Measurements from ENCODE around the gene KCNK17.

KCNK17 gene

GRCh38 chr6:39347906-39348585 lies 33.8 kb upstream of the KCNK17 start:
- Histone ChIP-seq H3K9me3 (ENCODE audit: control insufficient read depth, low read length) (no peaks in the 10 kb centered on the region), H3K4me1 (ENCODE audit: control insufficient read depth, insufficient read depth, low read length, poor library complexity, severe bottlenecking) (no peaks in the 10 kb centered on the region), H3K27me3 (replicated peaks; ENCODE audit: control insufficient read depth, insufficient read depth, low read length, poor library complexity, severe bottlenecking) (no peaks in the 10 kb centered on the region), H3K4me3 (ENCODE audit: insufficient read depth, low read depth, low read length, poor library complexity, severe bottlenecking) (no peak overlapping the region), H3K36me3 (ENCODE audit: control insufficient read depth, insufficient read depth, low read length) (no peaks in the 10 kb centered on the region), H3K27ac (ENCODE audit: insufficient read depth, low read length, poor library complexity, severe bottlenecking) (no peak overlapping the region)
- DNase-seq = peak in 1 of 3 donors; percentile 16

DNA sequence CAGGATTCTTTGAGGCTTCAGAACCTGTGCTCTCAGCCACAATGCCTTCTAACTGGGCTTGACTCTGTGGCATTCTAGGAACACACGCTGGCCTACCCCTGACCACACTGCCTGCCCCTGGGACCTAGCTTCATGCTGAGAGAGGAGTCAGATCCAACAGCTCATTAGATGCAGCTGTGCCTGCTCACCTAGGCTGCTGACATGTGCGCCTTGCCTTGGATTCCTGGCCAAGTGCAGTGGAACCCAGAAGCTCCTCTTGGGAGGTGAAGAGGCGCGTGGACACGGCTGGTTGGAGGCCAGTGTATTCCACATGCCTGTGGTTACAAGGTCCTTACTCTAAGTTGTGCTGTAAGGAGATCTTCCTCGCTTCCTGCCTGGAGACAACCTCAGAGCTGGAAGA lies 33.0 kb upstream of the KCNK17 start:
- no peaks in the 10 kb centered on the region for H3K36me3 ChIP-seq (ENCODE audit: control insufficient read depth, insufficient read depth, low read length)
- no peaks in the 10 kb centered on the region for H3K4me1 ChIP-seq (ENCODE audit: control insufficient read depth, insufficient read depth, low read length, poor library complexity, severe bottlenecking)
- no peaks in the 10 kb centered on the region for H3K9me3 ChIP-seq (ENCODE audit: control insufficient read depth, low read length)
- no peak overlapping the region for H3K27ac ChIP-seq (ENCODE audit: insufficient read depth, low read length, poor library complexity, severe bottlenecking)
- no peaks in the 10 kb centered on the region for H3K27me3 ChIP-seq (replicated peaks; ENCODE audit: control insufficient read depth, insufficient read depth, low read length, poor library complexity, severe bottlenecking)
- DNase-seq = no peak
- no peak overlapping the region for H3K4me3 ChIP-seq (ENCODE audit: insufficient read depth, low read depth, low read length, poor library complexity, severe bottlenecking)

DNA sequence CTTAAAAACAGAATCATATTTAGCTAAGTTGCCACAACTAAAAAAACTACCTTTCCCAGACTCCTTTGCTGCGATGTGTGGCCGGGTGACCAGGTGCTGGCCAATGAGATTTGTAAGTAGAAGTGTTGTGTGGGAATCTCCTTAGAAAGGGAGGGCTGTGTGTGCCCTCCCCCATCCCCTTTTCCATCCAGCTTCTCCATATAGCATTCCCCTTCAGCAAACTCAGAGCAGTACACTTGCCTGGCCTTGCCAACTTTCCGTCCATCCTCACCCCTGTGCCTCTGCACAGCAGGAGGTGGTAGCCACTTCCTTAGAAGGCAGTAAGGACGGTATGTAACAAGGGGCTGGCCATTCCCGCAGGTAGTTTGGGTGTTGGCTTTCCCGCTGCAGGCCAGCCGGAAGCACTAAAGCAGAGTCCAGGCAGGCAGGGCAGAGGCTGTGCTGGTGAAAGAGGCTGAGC lies 30.6 kb upstream of the KCNK17 start:
- H3K9me3 ChIP-seq (ENCODE audit: control insufficient read depth, low read length) = no peaks in the 10 kb centered on the region
- H3K27me3 ChIP-seq (replicated peaks; ENCODE audit: control insufficient read depth, insufficient read depth, low read length, poor library complexity, severe bottlenecking) = no peaks in the 10 kb centered on the region
- no peak for DNase-seq
- no peaks in the 10 kb centered on the region for H3K4me1 ChIP-seq (ENCODE audit: control insufficient read depth, insufficient read depth, low read length, poor library complexity, severe bottlenecking)
- H3K36me3 ChIP-seq (ENCODE audit: control insufficient read depth, insufficient read depth, low read length) = no peaks in the 10 kb centered on the region
- H3K4me3 ChIP-seq (ENCODE audit: insufficient read depth, low read depth, low read length, poor library complexity, severe bottlenecking) = no peak overlapping the region
- H3K27ac ChIP-seq (ENCODE audit: insufficient read depth, low read length, poor library complexity, severe bottlenecking) = no peak overlapping the region

DNA sequence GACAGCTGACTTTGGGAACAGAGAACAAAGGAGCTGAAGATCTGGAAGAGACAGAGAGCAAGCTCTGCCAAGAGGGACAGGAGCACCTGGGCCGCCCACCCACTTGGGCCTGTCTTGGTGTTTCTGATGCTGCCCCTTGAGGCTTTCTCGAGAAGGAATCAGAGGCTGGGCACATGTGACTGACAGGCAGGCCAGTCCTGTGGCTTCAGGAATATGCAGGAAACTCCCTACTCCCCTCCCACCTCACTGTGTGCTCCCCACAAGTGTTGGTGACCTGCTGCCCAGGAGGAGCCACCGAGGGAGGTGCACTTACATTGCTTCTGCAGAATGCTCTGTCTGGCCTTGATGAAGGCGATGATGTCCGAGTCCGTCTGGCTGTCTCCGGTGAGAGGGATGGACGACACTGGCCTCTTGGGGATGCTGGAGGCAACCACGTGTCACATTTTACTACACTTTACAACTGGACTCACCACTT lies 29.2 kb upstream of the KCNK17 start:
- H3K4me1 ChIP-seq (ENCODE audit: control insufficient read depth, insufficient read depth, low read length, poor library complexity, severe bottlenecking) = no peaks in the 10 kb centered on the region
- H3K27ac ChIP-seq (ENCODE audit: insufficient read depth, low read length, poor library complexity, severe bottlenecking) = no peak overlapping the region

GRCh38 chr6:39342692-39343395 lies 28.6 kb upstream of the KCNK17 start:
- Histone ChIP-seq H3K27me3 (replicated peaks; ENCODE audit: control insufficient read depth, insufficient read depth, low read length, poor library complexity, severe bottlenecking) (no peaks in the 10 kb centered on the region), H3K27ac (ENCODE audit: insufficient read depth, low read length, poor library complexity, severe bottlenecking) (no peak overlapping the region), H3K36me3 (ENCODE audit: control insufficient read depth, insufficient read depth, low read length) (no peaks in the 10 kb centered on the region), H3K4me3 (ENCODE audit: insufficient read depth, low read depth, low read length, poor library complexity, severe bottlenecking) (no peak overlapping the region), H3K4me1 (ENCODE audit: control insufficient read depth, insufficient read depth, low read length, poor library complexity, severe bottlenecking) (no peaks in the 10 kb centered on the region), H3K9me3 (ENCODE audit: control insufficient read depth, low read length) (no peaks in the 10 kb centered on the region)
- no peak for DNase-seq

More for the DNA sequence above, 29.2 kb upstream of the KCNK17 start:
- H3K9me3 ChIP-seq (ENCODE audit: control insufficient read depth, low read length) = no peaks in the 10 kb centered on the region
- no peaks in the 10 kb centered on the region for H3K27me3 ChIP-seq (replicated peaks; ENCODE audit: control insufficient read depth, insufficient read depth, low read length, poor library complexity, severe bottlenecking)
- no peak overlapping the region for H3K4me3 ChIP-seq (ENCODE audit: insufficient read depth, low read depth, low read length, poor library complexity, severe bottlenecking)
- no peaks in the 10 kb centered on the region for H3K36me3 ChIP-seq (ENCODE audit: control insufficient read depth, insufficient read depth, low read length)
- no peak for DNase-seq

DNA sequence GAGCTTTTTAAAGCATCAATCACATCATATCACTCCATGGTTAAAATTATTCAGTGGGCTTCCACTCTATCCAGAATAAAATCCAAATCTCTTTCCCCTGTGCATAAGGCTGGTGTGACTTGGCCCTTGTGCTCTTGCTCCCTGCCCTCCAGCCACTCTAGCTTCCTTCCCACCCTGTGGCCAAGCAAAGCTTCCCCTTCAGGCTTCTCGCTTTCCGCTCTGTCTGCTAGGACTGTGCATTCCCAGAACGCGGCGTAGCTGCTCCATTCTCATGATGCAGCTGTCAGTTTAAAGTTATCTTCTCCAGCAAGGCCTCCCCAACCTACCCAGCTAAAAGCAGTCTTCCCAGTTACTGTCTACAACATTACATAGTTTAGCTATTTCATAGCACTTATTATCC lies 27.7 kb upstream of the KCNK17 start:
- Histone ChIP-seq H3K27ac (ENCODE audit: insufficient read depth, low read length, poor library complexity, severe bottlenecking) (no peak overlapping the region), H3K9me3 (ENCODE audit: control insufficient read depth, low read length) (no peaks in the 10 kb centered on the region), H3K4me1 (ENCODE audit: control insufficient read depth, insufficient read depth, low read length, poor library complexity, severe bottlenecking) (no peaks in the 10 kb centered on the region), H3K4me3 (ENCODE audit: insufficient read depth, low read depth, low read length, poor library complexity, severe bottlenecking) (no peak overlapping the region), H3K36me3 (ENCODE audit: control insufficient read depth, insufficient read depth, low read length) (no peaks in the 10 kb centered on the region), H3K27me3 (replicated peaks; ENCODE audit: control insufficient read depth, insufficient read depth, low read length, poor library complexity, severe bottlenecking) (no peaks in the 10 kb centered on the region)
- DNase-seq = no peak

GRCh38 chr6:39341352-39341751 lies 27.1 kb upstream of the KCNK17 start:
- no peaks in the 10 kb centered on the region for H3K9me3 ChIP-seq (ENCODE audit: control insufficient read depth, low read length)
- H3K27ac ChIP-seq (ENCODE audit: insufficient read depth, low read length, poor library complexity, severe bottlenecking) = no peak overlapping the region
- no peak for DNase-seq
- H3K36me3 ChIP-seq (ENCODE audit: control insufficient read depth, insufficient read depth, low read length) = no peaks in the 10 kb centered on the region
- no peaks in the 10 kb centered on the region for H3K27me3 ChIP-seq (replicated peaks; ENCODE audit: control insufficient read depth, insufficient read depth, low read length, poor library complexity, severe bottlenecking)
- H3K4me3 ChIP-seq (ENCODE audit: insufficient read depth, low read depth, low read length, poor library complexity, severe bottlenecking) = no peak overlapping the region
- H3K4me1 ChIP-seq (ENCODE audit: control insufficient read depth, insufficient read depth, low read length, poor library complexity, severe bottlenecking) = no peaks in the 10 kb centered on the region

DNA sequence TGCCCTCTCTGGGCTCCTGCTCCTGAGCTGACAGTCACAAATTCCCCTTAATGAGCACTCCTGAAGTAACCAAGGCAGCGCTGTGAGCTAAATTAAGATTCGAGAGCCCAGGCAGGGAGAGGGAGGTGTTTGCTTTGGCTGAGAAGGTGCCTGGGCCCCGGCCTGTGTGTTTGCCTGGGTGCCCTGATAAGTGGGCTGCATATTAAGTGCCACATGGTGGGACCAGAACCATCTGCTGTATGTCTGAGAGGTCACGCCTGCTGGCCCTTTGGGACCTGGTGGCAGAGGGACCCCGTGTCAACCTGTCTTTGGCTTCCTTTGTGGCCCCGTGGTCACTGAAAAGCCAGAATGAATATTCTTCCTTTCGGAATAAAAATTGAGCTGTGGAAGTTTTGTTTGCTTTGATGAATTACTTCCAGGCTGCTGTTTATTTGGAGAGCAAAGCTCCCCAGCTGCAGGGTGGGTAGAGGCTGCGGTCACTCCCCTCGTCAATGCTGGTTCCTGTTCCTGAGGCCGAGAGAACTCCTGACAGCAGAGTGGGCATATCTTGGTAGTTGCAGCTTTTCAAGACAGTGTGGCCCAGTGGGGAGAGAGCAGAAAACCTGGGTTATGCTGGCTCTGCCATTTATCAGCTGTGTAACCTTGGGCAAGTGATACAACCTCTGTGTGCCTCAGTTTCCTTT lies 25.8 kb upstream of the KCNK17 start:
- no peaks in the 10 kb centered on the region for H3K36me3 ChIP-seq (ENCODE audit: control insufficient read depth, insufficient read depth, low read length)

GRCh38 chr6:39339096-39339867 lies 25.1 kb upstream of the KCNK17 start:
- H3K27ac ChIP-seq (ENCODE audit: insufficient read depth, low read length, poor library complexity, severe bottlenecking) = no peak overlapping the region
- no peaks in the 10 kb centered on the region for H3K36me3 ChIP-seq (ENCODE audit: control insufficient read depth, insufficient read depth, low read length)
- no peak overlapping the region for H3K4me3 ChIP-seq (ENCODE audit: insufficient read depth, low read depth, low read length, poor library complexity, severe bottlenecking)
- no peak for DNase-seq
- H3K27me3 ChIP-seq (replicated peaks; ENCODE audit: control insufficient read depth, insufficient read depth, low read length, poor library complexity, severe bottlenecking) = no peaks in the 10 kb centered on the region
- H3K4me1 ChIP-seq (ENCODE audit: control insufficient read depth, insufficient read depth, low read length, poor library complexity, severe bottlenecking) = peaks cover 3% of the 10 kb centered on the region
- H3K9me3 ChIP-seq (ENCODE audit: control insufficient read depth, low read length) = no peaks in the 10 kb centered on the region

More for the DNA sequence above, 25.8 kb upstream of the KCNK17 start:
- Histone ChIP-seq H3K27ac (ENCODE audit: insufficient read depth, low read length, poor library complexity, severe bottlenecking) (no peak overlapping the region), H3K9me3 (ENCODE audit: control insufficient read depth, low read length) (no peaks in the 10 kb centered on the region), H3K4me3 (ENCODE audit: insufficient read depth, low read depth, low read length, poor library complexity, severe bottlenecking) (no peak overlapping the region), H3K4me1 (ENCODE audit: control insufficient read depth, insufficient read depth, low read length, poor library complexity, severe bottlenecking) (peaks cover 3% of the 10 kb centered on the region), H3K27me3 (replicated peaks; ENCODE audit: control insufficient read depth, insufficient read depth, low read length, poor library complexity, severe bottlenecking) (no peaks in the 10 kb centered on the region)
- DNase-seq = no peak
